GM18873 (cell line): Measurements from ENCODE around the gene MYT1.

ENCODE experiments used
- ATAC-seq: cut with Tn5 transposase; IDR thresholded peaks from one replicate; pipeline ENCODE4 v1.9.1; 2021; ENCODE audit warnings: mild to moderate bottlenecking, moderate library complexity, moderate number of reproducible peaks; ENCODE audit not compliant: unreplicated experiment, low FRiP score

MYT1 gene

DNA sequence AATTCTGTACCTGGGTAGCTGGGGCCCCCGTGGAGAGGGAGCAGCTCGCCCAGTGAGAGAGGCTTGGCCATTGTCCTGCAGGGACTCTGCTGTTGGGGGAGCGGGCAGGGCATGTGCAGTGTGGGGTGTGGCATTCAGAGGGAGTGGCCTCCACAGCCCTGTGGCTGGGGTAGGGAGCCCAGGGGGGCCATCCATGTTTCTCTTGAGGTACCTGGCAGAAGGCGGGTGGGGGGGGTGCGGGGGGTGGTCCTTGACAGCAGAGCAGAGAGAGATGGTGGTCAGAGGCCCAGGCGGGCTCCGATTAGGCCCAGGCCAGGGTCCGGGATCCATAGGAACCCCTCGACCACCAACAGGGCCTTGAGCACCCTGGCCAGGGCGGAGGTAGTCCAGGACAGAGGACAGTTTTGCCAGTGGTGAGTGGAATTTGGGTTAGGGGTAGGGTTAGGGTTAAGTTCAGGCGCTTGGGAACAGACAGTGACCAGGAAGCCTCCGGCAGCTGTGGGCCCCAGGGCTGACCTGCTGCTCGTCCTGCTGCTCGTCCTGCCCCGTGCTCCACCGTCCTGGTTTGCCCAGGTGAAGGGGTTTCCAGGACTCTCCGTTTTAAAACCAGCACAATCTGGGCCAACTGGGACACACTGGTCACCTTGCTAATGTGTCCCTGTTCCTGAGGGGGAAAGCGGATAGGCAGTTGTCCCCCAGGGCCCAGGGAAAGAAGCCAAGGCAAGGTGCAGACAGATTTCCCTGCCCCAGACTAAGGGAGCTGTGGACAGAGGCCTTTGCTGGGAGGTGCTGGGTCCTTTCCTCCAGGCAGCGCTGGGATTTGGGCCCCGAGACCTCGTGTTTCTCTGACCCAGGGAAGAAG, 24.8 kb upstream of the MYT1 start:
- ATAC-seq, result no peak

DNA sequence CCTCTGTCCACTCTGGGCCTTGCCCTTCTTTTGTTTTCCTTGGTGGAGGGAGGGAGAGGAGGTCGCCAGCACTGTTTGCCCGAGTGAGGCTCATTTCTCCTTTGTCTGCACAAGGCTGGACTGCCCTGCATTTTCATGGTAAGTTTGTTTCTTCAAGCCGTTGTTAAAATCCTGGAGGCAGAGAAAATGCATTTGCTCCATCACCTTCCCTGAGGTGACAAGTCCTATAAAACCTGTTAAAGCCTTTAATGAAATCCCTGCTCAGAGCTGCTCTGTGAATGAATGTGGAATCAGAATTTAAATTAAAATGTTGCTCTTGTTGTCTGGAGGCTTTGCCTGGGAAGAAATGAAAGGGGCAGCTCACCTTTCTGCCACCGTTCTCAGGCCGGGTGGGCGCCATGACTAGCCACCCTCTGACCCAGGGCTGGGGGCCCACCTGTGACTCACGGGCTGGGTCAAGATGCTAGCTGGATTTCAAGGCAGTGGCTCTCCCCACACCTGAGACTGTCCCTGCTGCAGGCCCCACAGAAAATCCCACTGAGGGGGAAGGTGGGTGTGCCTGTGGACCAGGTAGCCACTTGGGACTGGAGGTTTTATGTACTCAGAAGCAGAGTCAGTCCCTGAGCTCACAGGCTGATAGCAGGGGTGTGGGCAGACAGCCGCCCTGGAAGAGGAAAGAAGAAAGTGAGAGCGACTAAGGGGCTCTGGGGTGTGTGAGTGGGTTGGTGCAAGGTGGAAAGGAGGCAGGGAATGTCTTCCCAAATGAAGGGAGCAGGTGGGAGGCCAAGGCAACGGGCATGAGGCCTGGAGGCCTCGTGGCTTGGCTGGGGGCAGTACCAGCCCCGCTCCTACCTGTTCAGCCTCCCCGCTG, 24.0 kb upstream of the MYT1 start:
- no peak for ATAC-seq

DNA sequence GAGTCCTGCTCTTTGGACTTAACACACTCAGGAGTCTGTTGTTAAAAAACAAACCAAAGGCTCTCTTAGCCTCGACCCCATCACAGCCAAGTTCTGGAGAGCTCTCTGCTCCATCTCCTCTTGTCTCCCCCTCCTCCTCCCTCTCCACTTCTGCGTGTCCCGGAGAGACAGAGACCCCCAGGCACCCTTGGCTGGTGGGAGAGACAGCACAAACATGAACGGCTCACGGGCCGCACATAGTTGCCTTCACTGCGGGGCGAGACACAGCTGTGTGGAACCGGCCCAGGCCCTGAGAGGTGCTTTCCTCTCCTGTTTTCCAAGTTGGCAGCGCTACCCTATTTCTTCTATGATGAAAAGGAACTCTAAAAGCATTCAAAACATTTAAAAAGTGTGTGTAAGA, 23.3 kb upstream of the MYT1 start:
- ATAC-seq, result no peak

DNA sequence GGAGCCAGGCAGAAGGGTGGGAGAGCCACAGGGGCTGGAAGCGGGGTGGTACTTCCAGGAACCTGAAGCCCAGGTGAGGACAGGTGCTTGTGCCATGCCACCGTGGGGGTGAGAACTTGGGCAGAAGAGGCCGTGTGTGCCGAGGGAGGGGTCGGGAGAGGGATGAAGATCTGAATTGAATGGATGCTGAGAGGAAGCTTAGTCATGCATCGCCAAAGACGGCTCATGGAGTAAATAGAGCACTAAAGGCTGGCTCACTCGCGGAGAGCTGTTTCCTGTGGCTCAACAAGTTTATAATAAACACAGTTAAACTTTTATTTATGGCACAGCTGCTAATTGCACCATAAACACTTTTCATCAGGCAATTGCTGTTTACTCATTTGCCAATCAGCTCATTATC, 21.7 kb upstream of the MYT1 start:
- no peak for ATAC-seq

DNA sequence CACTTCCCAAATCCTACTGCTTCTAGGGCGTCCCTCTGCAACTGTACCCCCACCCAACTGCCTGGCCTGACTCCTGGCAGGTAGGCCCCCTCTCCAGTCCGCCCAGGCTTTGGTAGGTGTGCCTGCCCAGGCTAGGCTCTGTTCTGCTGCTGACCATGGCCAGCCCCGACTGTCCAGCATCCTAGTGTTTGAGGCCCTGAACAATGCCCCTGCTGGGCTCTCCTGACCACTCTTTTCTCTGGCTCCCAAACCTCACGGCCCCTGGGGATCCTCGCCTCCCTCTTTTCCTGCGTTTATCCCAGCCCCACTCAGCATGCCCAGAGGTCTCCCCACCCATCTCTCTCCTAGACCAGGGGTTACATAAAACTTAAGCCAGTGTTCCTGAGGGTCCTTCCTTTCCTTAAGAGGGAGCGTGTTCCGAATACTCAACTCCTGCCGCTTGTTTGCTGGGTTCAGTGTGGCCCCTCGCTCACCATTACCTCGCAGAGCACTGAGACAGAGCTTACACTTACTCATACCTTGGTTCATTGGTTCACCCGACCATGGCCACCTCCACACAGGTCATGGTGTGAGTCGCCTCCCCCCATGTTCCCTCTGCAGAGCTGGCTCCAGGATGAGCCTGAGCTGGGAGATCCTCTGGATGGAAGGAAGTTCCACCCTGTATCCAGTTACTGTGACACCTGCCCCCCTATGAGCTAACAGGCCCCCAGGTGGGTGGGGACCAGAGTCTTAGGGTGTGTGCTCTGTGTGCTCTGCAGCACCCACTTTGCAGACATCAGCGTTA, 21.0 kb upstream of the MYT1 start:
- no peak for ATAC-seq

DNA sequence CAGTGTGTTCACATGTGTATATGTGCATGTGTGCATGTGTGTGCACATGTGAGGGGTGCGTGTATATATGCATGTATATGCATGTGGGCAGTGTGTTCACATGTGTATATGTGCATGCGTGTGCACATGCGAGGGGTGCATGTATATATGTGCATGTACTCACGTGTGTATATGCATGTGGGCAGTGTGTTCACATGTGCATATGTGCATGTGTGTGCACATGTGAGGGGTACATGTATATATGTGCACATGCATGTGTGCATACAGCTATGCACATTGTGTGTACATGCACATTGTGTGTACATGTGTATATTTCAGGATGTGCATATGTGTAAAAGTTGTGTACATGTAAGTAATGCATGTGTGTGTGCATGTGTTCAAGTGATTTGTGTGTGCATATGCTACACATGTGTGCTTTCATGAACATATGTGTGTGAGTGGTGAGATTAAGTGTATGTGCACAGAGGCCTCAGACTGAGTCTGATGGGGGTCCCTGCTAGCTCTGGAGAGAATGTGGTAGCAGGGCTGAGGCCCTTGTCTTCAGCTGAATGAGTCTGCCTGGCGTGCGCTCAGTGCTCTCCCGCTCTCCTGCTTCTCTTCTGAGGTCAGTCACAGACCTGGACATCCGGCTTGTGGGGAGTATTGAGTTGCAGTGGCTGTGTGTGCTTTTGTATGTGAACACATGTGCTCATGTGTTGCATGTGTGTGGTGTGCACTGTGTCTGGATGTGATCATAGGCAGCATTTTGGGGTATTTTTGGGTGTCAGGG, 19.9 kb upstream of the MYT1 start:
- ATAC-seq, result no peak

DNA sequence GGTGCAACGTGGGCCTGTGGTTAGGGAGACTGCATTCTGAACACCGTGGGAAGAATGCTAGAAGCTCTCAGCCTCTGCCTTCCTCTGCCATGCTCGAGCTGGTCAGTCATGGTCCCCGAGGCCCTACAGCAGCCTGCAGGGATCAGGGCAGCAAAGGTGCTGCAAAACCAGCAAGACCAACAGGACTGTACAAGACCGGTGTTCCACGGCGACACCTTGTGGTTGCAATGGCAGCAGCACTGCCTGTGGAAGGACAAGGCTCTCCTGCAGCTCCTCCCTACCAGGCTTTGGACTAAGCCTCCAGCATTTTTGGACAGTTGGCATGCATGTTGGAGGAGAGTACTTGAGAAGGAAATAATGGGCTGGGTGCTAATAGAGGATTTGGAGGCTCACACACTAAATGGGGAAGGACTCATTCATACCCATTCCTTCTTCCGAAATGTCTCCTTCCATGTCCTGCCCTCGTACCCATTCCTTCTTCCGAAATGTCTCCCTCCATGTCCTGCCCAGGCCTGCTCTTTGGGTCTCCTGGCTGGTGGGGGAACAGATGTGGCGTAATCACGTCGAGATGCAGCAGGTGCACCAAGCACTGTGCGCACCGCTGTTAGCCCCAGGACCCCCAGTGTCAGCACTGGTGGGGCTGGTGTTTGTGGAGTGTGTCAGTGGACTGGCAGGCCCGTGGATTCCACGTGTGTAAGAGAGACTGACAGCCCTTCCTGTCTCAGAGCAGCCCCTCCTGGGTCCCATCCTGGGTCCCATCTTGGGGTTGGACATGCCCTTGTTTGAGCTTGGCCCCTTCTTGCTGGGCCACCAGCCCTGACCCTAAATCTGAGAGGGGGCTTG, 18.6 kb upstream of the MYT1 start:
- ATAC-seq, result no peak

DNA sequence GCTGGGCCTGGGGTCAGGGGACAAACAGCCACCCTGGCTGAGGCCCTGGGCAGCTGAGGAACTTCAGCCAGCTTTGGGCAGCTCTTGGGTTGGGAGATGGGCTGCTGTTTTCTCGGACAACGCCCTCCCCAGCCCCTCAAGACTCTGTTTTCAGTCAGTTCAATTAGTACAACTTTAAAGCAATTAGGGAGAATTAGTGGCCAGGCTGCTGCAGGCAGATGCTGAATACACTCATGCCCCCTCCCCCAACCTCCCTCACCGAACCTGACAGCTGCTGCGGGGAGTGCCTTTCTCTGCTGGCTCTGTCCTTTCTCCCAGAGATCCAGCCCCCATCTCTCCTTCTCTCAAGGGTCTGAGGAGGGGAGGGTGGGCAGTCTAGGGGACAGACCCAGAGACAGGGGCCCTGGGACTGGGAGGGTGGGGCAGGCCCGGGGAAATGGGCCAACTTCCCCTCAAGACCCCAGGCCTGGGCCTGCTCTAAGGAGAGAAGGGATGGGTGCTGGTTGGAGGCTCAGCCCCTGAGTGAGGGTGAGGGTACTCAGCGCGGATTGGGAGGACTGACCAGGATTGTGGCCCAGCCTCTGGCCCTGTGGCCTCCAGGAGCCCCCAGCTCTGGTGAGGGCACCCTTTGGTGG, 17.8 kb upstream of the MYT1 start:
- no peak for ATAC-seq

DNA sequence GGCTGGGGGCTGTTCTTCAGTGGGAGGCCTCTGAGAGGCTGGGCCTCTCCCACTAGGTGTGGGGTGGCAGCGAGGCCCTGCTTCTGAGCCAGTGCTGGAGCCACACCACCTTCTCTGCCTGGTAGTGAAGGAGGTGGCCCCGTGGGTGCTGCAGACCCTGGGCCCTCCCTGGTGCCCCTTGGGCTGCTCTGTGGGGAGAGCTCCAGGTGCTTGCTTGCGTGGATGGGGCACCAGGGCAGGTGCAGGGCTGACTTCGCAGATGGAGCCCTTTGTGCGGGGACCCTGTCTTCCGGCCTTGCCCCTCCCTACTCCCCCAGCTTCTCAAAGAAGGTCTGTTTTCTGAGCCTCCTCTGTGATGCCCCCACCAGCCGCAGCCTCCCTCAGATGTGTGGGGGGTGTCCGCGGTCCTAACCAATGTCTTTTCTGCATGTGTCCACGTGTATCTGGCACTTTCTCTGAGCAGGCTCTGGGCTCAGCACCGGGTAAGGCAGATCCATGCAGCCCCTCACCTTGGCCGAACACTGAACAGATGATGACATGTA, 17.2 kb upstream of the MYT1 start:
- no peak for ATAC-seq

DNA sequence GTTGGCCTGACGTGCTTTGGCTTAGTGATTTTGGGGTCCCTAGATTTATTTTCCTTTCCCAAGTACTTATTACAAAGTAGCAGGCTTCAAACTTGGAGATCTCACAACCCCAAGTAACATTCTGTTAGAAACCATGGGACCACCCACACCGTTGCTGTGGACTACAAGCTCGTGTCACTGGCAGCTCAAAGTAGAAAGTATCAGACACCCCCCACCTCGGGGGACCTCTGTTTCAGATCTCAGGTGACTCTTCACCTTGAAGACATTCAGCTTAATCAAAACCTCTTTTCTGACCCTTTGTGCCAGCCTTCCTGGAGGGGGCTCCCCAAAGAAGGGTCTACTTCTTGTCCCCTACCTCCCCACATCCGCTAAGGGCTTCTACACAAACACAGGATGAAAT, 15.7 kb upstream of the MYT1 start:
- no peak for ATAC-seq

DNA sequence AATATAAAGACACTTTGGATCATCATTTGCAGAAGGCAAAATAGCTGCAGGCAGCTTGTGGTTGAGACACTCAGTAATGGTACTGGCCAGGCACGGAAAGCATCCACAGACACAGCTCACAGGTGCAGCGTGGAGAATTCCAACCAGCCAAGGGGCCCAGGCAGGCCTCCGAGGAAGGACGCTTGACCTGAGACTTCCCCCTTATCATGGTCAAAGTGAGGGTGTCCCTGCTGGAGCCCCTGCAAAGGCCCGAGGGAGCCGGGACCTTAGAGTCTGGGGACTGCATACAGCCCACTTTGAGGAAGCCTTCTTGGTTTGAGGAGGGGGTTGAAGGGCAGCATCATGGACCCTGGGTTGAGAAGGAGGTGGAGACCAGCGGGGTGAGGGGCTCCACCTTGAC, 15.1 kb upstream of the MYT1 start:
- ATAC-seq, result no peak

DNA sequence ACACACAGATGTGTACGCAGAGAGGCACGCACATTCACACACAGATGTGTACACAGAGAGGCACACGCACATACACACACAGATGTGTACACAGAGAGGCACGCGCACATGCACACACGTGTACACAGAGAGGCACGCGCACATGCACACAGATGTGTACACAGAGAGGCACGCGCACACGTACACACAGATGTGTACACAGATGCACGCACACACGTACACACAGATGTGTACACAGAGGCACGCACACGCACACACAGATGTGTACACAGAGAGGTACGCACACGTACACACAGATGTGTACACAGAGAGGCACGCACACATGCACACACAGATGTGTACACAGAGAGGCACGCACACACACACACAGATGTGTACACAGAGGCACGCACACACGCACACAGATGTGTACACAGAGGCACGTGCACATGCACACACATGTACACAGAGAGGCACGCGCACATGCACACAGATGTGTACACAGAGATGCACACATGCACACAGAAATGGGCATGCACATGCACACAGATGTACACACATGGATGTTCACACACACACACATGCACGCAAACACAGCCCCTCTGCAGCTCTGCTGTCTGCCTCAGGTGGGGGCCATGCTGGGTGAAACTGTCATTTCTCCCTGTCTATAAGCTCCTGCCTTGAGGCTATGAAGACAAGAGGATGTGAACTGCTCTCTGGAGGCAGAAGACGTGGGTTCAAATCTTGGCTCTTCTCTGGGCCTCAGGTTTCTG, 14.3 kb upstream of the MYT1 start:
- ATAC-seq, result no peak

DNA sequence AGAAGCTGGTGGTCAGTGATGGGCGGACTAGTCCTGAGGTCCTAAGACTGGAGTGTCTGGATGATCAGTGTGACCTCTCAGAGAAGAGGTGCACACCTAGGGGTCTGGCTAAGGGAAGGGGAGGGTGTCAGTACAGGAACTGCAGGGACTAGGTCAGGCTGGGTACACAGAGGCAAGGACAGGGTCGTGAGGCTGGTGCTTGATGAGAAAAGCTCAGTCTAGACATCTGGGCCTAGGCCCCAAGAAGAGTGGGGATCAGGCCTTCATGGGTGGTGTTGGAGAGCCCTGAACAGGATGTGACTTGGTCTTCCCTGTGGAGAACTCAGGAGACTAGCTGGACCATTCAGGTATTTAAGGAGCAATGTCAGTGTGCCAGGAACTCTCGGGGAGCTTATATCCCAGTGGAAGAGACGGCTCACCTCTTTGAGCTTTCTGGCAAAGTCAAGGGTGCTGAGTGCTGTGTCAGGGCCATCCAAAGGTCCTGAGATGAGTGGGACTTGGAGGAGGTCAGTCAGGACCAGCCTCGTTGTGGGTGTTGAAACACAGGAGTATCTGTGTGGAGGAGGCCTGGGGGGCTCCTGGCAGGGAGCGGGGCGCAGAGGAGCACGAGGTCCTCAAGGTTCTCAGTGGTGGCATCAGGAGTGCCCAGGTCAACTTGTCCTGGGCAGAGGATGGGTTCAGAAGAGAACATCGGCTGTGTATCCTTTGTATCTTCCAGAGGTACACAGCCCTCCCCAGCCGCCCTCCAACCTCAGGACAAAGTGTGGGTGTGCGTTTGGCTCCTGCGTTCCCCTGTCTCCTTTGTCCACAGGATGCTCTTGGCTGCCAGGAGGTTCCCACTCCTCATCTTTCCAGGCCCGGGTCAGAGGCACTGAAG, 13.3 kb upstream of the MYT1 start:
- no peak for ATAC-seq

DNA sequence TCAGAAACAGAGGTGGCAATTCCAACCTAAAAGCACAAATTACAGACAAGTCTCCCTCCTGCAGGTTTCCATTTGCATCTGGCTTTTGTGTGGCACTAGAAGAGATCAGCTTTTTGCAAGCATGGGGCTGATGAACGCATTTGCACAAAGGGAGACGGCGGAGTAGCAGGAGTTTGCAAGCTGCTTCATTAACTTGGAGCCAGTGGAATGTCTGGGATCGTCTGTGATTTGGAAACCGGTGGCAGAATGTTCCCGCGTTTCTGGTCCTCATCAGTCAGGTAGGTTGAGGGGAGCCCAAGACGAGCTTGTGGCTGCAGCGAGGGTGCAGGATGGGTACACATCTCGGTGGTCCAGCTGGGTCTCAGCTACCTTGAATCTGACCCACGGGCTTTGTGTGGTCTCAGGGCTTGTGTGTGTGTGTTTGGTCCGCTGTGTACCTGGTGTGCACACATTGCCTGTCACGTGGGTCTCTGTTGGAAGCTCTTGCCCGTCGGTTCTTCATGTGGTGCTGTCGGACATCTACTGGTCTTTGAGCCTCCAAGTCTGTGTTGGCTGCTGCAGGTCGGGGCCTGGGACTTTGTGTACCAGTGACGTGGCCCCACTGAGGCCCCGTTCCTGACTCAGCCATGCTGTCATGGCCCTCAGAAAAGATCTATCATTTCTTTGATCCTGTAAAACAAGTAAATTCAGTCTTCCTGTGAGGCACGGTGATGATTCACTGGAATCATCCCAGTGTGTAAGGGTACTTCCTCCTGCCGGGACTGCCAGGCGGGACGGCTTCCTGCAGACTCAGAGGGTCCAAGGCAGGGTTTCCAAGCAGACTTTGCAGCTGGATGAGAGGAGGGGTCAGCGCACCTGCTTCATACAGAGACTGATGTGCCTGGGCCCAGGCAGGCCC, 12.4 kb upstream of the MYT1 start:
- ATAC-seq, result no peak

DNA sequence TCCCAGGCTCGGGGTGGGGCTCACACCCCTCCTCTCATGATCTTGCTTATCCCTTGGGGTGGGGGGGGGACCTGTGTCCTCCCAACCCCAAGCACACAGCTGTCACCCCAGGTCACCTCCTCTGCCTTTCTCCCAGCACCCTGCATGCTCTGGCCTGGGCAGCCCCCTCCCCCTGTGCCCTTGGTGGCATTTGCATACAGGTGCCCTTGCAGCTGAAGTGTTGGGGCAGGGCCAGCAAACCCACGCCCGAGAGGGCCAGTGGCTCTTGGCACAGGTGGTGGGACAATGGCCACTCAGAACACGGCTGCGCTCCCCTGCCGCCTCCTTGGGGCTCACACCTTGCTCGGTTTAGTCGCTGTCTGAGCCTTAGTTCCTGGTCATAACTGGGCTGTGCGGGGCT, 11.3 kb upstream of the MYT1 start:
- no peak for ATAC-seq

DNA sequence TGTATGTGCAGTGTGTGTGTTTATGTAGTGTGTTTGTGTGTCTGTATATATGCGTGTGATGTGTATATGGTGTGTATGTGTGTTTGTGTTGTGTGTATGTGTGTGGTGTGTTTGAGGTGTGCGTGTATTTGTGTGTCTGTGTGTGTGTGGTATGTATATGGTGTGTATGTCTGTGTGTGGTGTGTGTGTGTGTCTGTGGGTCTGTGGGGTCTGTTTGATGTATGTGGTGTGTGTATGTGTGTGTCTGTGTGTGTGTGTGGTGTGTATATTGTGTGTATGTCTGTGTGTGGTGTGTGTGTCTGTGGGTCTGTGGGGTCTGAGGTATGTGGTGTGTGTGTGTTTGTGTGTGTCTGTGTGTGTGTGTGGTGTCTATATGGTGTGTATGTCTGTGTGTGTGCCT, 10.8 kb upstream of the MYT1 start:
- ATAC-seq, result no peak
